ENCODE results near the gene STRIP1.

DNA sequence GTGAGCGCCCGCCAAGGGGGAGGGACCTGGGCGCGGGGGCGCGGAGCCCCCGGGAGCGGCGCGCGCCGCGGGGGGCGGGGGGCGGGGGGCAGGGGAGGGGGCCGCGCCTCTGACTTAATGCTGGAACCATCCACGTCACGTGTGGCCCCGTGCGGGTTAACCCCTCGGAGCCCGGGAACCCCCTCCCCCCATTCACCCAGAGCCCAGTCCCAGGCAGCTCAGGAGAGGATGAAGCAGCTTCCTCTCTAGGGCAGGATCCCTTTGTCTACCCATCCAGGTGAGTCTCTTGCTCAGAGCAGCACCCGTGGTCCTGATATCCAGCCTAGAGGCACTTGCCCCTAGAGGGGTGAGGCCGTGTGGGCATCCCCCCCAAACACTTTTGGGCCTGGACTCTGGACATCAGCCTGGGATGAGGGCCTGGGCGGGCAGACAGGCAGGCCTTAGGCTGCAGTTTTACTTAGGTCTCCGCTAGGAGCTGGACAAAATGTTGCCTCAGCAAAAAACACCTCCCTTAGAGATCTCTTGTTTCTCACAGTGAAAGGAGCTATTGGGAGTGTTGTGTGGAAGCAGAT, 36.3 kb downstream of the STRIP1 start, which contains the start of gene ALX3:
- TF ChIP-seq RFX5 (IDR thresholded peaks at IDR 0.05; ENCODE audit: low read depth, low read length) (no peak), POLR2A (IDR thresholded peaks at IDR 0.05; ENCODE audit: low read depth, low read length) (no peak), EGR1 (IDR thresholded peaks at IDR 0.05; ENCODE audit: borderline replicate concordance in 1 of 2, low read depth in 2 of 2, low read length in 2 of 2) (no peak), ZNF384 (IDR thresholded peaks at IDR 0.05; ENCODE audit: borderline replicate concordance, low read depth, low read length) (no peak), CBX5 (IDR thresholded peaks at IDR 0.05; ENCODE audit: low read depth) (no peak), GABPA (IDR thresholded peaks at IDR 0.05; ENCODE audit: low read depth) (no peak), SMC3 (IDR thresholded peaks at IDR 0.05; ENCODE audit: borderline replicate concordance, low read length) (no peak), MTA3 (IDR thresholded peaks at IDR 0.05; ENCODE audit: borderline replicate concordance, low read length) (no peak), SMAD5 (IDR thresholded peaks at IDR 0.05; ENCODE audit: low read depth) (no peak), RUNX3 (IDR thresholded peaks at IDR 0.05; ENCODE audit: low read length) (no peak), CEBPB (IDR thresholded peaks at IDR 0.05; ENCODE audit: borderline replicate concordance in 1 of 2, low read depth in 2 of 2, low read length in 2 of 2) (no peak)
- TF ChIP-seq, protein P1, sequence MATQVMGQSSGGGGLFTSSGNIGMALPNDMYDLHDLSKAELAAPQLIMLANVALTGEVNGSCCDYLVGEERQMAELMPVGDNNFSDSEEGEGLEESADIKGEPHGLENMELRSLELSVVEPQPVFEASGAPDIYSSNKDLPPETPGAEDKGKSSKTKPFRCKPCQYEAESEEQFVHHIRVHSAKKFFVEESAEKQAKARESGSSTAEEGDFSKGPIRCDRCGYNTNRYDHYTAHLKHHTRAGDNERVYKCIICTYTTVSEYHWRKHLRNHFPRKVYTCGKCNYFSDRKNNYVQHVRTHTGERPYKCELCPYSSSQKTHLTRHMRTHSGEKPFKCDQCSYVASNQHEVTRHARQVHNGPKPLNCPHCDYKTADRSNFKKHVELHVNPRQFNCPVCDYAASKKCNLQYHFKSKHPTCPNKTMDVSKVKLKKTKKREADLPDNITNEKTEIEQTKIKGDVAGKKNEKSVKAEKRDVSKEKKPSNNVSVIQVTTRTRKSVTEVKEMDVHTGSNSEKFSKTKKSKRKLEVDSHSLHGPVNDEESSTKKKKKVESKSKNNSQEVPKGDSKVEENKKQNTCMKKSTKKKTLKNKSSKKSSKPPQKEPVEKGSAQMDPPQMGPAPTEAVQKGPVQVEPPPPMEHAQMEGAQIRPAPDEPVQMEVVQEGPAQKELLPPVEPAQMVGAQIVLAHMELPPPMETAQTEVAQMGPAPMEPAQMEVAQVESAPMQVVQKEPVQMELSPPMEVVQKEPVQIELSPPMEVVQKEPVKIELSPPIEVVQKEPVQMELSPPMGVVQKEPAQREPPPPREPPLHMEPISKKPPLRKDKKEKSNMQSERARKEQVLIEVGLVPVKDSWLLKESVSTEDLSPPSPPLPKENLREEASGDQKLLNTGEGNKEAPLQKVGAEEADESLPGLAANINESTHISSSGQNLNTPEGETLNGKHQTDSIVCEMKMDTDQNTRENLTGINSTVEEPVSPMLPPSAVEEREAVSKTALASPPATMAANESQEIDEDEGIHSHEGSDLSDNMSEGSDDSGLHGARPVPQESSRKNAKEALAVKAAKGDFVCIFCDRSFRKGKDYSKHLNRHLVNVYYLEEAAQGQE (IDR thresholded peaks at IDR 0.05; ENCODE audit: low read depth, low read length), result no peak
- TF ChIP-seq, protein P2, sequence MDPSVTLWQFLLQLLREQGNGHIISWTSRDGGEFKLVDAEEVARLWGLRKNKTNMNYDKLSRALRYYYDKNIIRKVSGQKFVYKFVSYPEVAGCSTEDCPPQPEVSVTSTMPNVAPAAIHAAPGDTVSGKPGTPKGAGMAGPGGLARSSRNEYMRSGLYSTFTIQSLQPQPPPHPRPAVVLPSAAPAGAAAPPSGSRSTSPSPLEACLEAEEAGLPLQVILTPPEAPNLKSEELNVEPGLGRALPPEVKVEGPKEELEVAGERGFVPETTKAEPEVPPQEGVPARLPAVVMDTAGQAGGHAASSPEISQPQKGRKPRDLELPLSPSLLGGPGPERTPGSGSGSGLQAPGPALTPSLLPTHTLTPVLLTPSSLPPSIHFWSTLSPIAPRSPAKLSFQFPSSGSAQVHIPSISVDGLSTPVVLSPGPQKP (IDR thresholded peaks at IDR 0.05; ENCODE audit: low read depth, low read length), result no peak
- TF ChIP-seq, protein P3, sequence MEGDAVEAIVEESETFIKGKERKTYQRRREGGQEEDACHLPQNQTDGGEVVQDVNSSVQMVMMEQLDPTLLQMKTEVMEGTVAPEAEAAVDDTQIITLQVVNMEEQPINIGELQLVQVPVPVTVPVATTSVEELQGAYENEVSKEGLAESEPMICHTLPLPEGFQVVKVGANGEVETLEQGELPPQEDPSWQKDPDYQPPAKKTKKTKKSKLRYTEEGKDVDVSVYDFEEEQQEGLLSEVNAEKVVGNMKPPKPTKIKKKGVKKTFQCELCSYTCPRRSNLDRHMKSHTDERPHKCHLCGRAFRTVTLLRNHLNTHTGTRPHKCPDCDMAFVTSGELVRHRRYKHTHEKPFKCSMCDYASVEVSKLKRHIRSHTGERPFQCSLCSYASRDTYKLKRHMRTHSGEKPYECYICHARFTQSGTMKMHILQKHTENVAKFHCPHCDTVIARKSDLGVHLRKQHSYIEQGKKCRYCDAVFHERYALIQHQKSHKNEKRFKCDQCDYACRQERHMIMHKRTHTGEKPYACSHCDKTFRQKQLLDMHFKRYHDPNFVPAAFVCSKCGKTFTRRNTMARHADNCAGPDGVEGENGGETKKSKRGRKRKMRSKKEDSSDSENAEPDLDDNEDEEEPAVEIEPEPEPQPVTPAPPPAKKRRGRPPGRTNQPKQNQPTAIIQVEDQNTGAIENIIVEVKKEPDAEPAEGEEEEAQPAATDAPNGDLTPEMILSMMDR (IDR thresholded peaks at IDR 0.05 in 2 of 3, conservative IDR thresholded peaks at IDR 0.05 in 1 of 3; ENCODE audit: control insufficient read depth in 2 of 3, extremely low read depth in 1 of 3, insufficient read depth in 1 of 3, low read depth in 3 of 3, low read length in 3 of 3), result no peak
